Neural crest cell (in vitro differentiated cells): ENCODE results near the gene ZSCAN2. TPM values are rescaled to one million over a fixed set of nuclear protein-coding genes. Genes with fewer than 3 reads are reported as not detected.

Experiments used
- DNase-seq: peaks from one replicate; pipeline ENCODE4 v3.0.0; 2021; ENCODE audit warnings: low read depth, mixed read lengths, low spot score
- H3K27ac Mint-ChIP-seq: one replicate; pipeline ENCODE4 v1.8.0; 2021; ENCODE audit warnings: mild to moderate bottlenecking, mixed read lengths; ENCODE audit not compliant: unreplicated experiment
- H3K27me3 Mint-ChIP-seq: 2 replicates; pipeline ENCODE4 v1.8.0; 2021; ENCODE audit warnings: low read depth, mild to moderate bottlenecking, mixed read lengths
- H3K36me3 Mint-ChIP-seq: 2 replicates; pipeline ENCODE4 v1.8.0; 2021; ENCODE audit warnings: low read depth, mild to moderate bottlenecking, mixed read lengths
- H3K4me1 Mint-ChIP-seq: 2 replicates; pipeline ENCODE4 v1.8.0; 2021; ENCODE audit warnings: mixed read lengths
- H3K4me3 Mint-ChIP-seq: one replicate; pipeline ENCODE4 v1.8.0; 2021; ENCODE audit warnings: mild to moderate bottlenecking, mixed read lengths
- H3K9me3 Mint-ChIP-seq: 2 replicates; pipeline ENCODE4 v1.8.0; 2021; ENCODE audit warnings: mixed read lengths
- total RNA-seq: library from RNA; stranded (reverse); gene quantifications from 2 replicates; pipeline ENCODE4 v1.2.1, GENCODE V29; 2021
- TF ChIP-seq, protein P1 (sequence below): fragments of 200-600 bp; sonication (generic); conservative IDR thresholded peaks from 2 replicates; pipeline ENCODE4 v1.5.0; 2021; ENCODE audit warnings: antibody characterized with exemption, mild to moderate bottlenecking

ZSCAN2 gene
- total RNA-seq, 1 donor from 2014 or later, result 21.1 TPM

GRCh38 chr15:84603630-84604379 is 3.0 kb downstream of the ZSCAN2 start:
- DNase-seq, result no peak
- H3K27me3 Mint-ChIP-seq, result no peaks in the 10 kb centered on the region
- peaks cover 39% of the 10 kb centered on the region for H3K4me1 Mint-ChIP-seq
- peak overlapping the region; percentile 51 for H3K4me3 Mint-ChIP-seq
- H3K36me3 Mint-ChIP-seq, result peaks cover 14% of the 10 kb centered on the region
- peak overlapping the region; percentile 57 for H3K27ac Mint-ChIP-seq
- TF ChIP-seq, protein P1, sequence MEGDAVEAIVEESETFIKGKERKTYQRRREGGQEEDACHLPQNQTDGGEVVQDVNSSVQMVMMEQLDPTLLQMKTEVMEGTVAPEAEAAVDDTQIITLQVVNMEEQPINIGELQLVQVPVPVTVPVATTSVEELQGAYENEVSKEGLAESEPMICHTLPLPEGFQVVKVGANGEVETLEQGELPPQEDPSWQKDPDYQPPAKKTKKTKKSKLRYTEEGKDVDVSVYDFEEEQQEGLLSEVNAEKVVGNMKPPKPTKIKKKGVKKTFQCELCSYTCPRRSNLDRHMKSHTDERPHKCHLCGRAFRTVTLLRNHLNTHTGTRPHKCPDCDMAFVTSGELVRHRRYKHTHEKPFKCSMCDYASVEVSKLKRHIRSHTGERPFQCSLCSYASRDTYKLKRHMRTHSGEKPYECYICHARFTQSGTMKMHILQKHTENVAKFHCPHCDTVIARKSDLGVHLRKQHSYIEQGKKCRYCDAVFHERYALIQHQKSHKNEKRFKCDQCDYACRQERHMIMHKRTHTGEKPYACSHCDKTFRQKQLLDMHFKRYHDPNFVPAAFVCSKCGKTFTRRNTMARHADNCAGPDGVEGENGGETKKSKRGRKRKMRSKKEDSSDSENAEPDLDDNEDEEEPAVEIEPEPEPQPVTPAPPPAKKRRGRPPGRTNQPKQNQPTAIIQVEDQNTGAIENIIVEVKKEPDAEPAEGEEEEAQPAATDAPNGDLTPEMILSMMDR, result no peak
- no peaks in the 10 kb centered on the region for H3K9me3 Mint-ChIP-seq

DNA sequence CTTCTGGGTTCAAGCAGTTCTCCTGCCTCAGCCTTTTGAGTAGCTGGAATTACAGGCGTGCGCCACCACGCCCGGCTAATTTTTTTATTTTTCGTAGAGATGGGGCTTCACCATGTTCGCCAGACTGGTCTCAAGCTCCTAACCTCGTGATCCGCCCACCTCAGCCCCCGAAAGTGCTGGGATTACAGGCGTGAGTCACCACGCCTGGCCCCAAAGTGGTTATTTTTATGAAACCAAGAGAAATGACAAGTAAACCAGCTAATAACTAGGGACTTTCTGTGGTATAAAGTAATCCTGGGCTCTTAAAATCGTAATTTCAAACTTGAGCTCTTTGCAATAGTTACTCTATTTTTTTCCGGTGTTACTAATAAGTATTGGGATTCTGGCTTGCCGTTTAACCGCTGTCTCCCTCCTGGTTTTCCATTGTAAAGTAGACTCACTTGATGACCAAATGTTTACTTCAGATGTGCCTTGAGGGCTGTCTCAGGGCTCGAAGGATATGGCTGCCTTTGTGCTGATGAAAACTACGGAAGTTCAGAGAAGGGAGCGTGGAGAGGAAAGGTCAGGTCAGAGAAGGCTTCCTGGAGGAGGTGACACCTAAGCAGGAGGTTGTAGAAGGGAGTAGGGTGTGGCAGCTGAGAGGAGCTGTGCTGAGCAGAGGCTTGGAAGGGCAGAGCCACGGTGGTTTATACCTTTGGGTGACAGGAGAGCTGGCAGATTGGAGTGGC is 4.2 kb downstream of the ZSCAN2 start:
- Mint-ChIP-seq H3K27ac (peak overlapping the region; percentile 41), H3K27me3 (no peaks in the 10 kb centered on the region), H3K36me3 (peaks cover 17% of the 10 kb centered on the region), H3K4me1 (peaks cover 36% of the 10 kb centered on the region), H3K4me3 (no peak overlapping the region), H3K9me3 (no peaks in the 10 kb centered on the region)
- TF ChIP-seq, protein P1, result no peak
- DNase-seq, result no peak

DNA sequence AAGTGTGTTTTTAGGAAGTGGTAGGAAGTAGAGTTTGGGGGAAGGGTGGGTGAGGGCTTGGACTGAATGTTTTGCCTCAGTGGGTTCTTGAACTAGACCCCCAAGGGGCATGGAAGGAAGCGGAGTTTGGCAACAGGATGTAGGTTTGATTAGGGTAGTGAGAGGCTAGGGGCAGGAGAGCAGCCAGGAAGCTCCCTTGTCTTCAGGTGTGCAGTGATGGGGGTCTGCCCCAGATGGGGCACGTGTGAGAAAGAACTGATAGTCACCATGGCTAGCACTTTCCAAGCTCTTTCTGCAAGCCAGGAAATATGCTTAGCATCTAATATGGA is 4.7 kb downstream of the ZSCAN2 start:
- Mint-ChIP-seq H3K27ac (peak overlapping the region; percentile 41), H3K27me3 (no peaks in the 10 kb centered on the region), H3K9me3 (no peaks in the 10 kb centered on the region), H3K4me1 (peaks cover 32% of the 10 kb centered on the region), H3K4me3 (no peak overlapping the region), H3K36me3 (peaks cover 17% of the 10 kb centered on the region)
- no peak for DNase-seq
- TF ChIP-seq, protein P1, result no peak

DNA sequence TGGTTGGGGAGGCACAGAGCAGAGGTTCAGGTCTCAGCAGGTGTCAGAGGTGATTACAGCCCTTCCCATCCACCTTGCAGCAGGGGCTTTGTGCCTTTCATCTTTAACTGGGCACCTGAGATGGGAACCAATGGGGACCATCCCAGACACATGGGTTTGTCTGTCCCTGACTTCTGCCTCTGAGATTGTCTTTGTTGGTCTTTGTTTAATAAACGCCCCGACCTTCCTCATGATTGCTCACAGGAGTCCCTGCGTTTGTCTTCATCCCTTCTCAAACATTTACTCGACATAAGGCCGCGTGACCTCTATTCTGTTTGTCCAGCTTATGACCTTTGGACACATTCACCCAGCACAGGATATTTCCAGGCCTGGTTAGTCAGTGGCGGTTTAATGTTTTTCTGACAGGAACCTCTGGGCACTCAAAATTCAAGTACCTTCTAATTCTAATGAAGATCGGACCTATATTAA is 5.9 kb downstream of the ZSCAN2 start:
- Mint-ChIP-seq H3K27me3 (no peaks in the 10 kb centered on the region), H3K4me3 (no peak overlapping the region), H3K9me3 (no peaks in the 10 kb centered on the region), H3K27ac (no peak overlapping the region), H3K4me1 (peaks cover 26% of the 10 kb centered on the region), H3K36me3 (peaks cover 17% of the 10 kb centered on the region)
- DNase-seq, result no peak
- TF ChIP-seq, protein P1, result no peak

DNA sequence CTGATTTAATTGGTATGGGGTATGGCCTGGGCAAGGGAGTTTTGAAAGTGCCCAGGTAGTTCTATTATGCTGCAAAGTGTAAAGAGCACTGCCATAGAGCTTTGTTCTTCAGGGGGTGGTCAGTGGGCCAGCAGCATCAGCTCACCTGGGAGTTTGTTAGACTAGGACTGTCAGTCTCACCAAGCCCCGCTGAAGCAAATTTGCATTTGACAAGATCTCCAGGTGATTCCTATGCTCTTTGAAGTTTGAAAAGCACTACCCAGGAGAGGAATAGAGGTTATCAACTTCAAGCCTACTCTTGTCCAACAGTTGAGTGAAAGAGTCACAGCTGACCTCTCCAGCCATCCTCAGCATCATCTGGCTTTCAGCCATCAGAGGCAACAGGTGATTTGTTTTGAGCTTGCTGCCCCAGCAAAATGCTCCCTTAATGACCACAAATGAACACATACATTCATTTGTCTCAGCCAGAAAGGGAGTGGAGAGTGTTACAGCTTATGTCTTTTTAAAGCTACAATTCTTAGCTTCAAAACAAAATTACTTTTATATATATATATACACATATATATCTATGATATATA is 8.0 kb downstream of the ZSCAN2 start:
- H3K9me3 Mint-ChIP-seq, result no peaks in the 10 kb centered on the region
- H3K4me1 Mint-ChIP-seq, result peaks cover 11% of the 10 kb centered on the region
- H3K4me3 Mint-ChIP-seq, result no peak overlapping the region
- peaks cover 20% of the 10 kb centered on the region for H3K36me3 Mint-ChIP-seq
- no peak for DNase-seq
- H3K27ac Mint-ChIP-seq, result no peak overlapping the region
- TF ChIP-seq, protein P1, result no peak
- H3K27me3 Mint-ChIP-seq, result no peaks in the 10 kb centered on the region
